OCI-LY7 (cell line): Measurements from ENCODE around the gene EPS15. TPM values are rescaled to one million over a fixed set of nuclear protein-coding genes. Genes with fewer than 3 reads are reported as not detected.
A peak's percentile ranks its signal among the peaks of the same experiment; 100 is the strongest.

Experiments used
- Bru-seq: library from RNA; stranded (reverse); fragments of 400-500 nt; gene quantifications from one replicate; lab custom pipeline; 2021; lab: Mats Ljungman, UMichigan
- BruChase-seq, 2 experiments: library from RNA; stranded (reverse); fragments of 400-500 nt; gene quantifications; one replicate each; lab custom pipeline; 2021; lab: Mats Ljungman, UMichigan
- BruUV-seq: library from RNA; stranded (reverse); fragments of 400-500 nt; replicated peaks from 2 replicates; lab custom pipeline; 2021; lab: Mats Ljungman, UMichigan
- CTCF ChIA-PET: fragments of 300-600 bp; sonication (Branson Sonifier 250); formaldehyde crosslinking; loops from one replicate; lab custom pipeline; 2022; ENCODE audit warnings: antibody characterized with exemption; ENCODE audit not compliant: unreplicated experiment; lab: Charles Lee
- POLR2A ChIA-PET: fragments of 300-600 bp; sonication (Branson Sonifier 250); formaldehyde crosslinking; loops from one replicate; lab custom pipeline; 2022; ENCODE audit warnings: antibody characterized with exemption; lab: Charles Lee
- DNase-seq: peaks from one replicate; pipeline ENCODE4 v3.0.0-alpha.2; 2015; ENCODE audit warnings: low spot score
- H2AFZ ChIP-seq: fragments of 200-600 bp; sonication (generic), shearing (Covaris generic); 2 replicates; pipeline ENCODE4 v1.6.1; 2014; ENCODE audit warnings: mild to moderate bottlenecking, antibody characterized with exemption, low read length, moderate library complexity
- H3K27ac ChIP-seq: fragments of 200-600 bp; sonication (generic); 2 replicates; pipeline ENCODE4 v1.5.1; 2014; ENCODE audit warnings: mixed run types, low read depth, mild to moderate bottlenecking, moderate library complexity, low read length, inconsistent platforms; ENCODE audit not compliant: poor library complexity, severe bottlenecking
- H3K36me3 ChIP-seq: fragments of 200-600 bp; sonication (generic); 2 replicates; pipeline ENCODE4 v1.6.1; 2014; ENCODE audit warnings: mild to moderate bottlenecking, antibody characterized with exemption, low read length, moderate library complexity, mixed read lengths; ENCODE audit not compliant: insufficient read depth
- H3K4me1 ChIP-seq: fragments of 200-600 bp; sonication (generic); 2 replicates; pipeline ENCODE4 v1.5.1; 2014; ENCODE audit warnings: mild to moderate bottlenecking, low read length; ENCODE audit not compliant: insufficient read depth, poor library complexity, severe bottlenecking
- H3K4me2 ChIP-seq: fragments of 200-600 bp; sonication (generic); 2 replicates; pipeline ENCODE4 v1.6.1; 2014; ENCODE audit warnings: mild to moderate bottlenecking, low read length
- H3K4me3 ChIP-seq: fragments of 200-600 bp; sonication (generic); 2 replicates; pipeline ENCODE4 v1.5.1; 2014; ENCODE audit warnings: mild to moderate bottlenecking, low read depth, low read length; ENCODE audit not compliant: poor library complexity, severe bottlenecking
- H3K79me2 ChIP-seq: fragments of 200-600 bp; sonication (generic); 2 replicates; pipeline ENCODE4 v1.6.1; 2016; ENCODE audit warnings: low read depth, mild to moderate bottlenecking, low read length, moderate library complexity, mixed read lengths; ENCODE audit not compliant: insufficient read depth
- H3K9me2 ChIP-seq: fragments of 200-600 bp; sonication (generic); 2 replicates; pipeline ENCODE4 v1.6.1; 2016; ENCODE audit warnings: mild to moderate bottlenecking, low read length, mixed read lengths; ENCODE audit not compliant: insufficient read depth
- H3K9me3 ChIP-seq: fragments of 200-600 bp; sonication (generic); 2 replicates; pipeline ENCODE4 v1.6.1; 2014; ENCODE audit warnings: mild to moderate bottlenecking, mixed run types, low read length, mixed read lengths
- H4K20me1 ChIP-seq: fragments of 200-600 bp; sonication (generic); 2 replicates; pipeline ENCODE4 v1.6.1; 2014; ENCODE audit warnings: mild to moderate bottlenecking, antibody characterized with exemption, low read length, moderate library complexity, mixed read lengths; ENCODE audit not compliant: insufficient read depth
- CTCF ChIP-seq: fragments of 200-600 bp; sonication (generic); conservative IDR thresholded peaks from 2 replicates; pipeline ENCODE4 v1.5.1; 2014; ENCODE audit warnings: mild to moderate bottlenecking, antibody characterized with exemption, low read length, moderate library complexity, mixed read lengths
- EZH2phosphoT487 ChIP-seq: fragments of 200-600 bp; sonication (generic); IDR thresholded peaks from 2 replicates; pipeline ENCODE4 v1.6.1; 2018; ENCODE audit warnings: low read depth, borderline replicate concordance, mild to moderate bottlenecking, mixed run types, antibody characterized with exemption, low read length, moderate library complexity, mixed read lengths
- intact Hi-C: fragments of 100-400 bp; cut with micrococcal nuclease; formaldehyde crosslinking; loops from one replicate; pipeline ENCODE4 v1.10.0; 2022; ENCODE audit not compliant: unreplicated experiment
- long read RNA-seq: library from polyadenylated mRNA; stranded (forward); transcript quantifications from one replicate; pipeline ENCODE4 v2.0.0, GENCODE V29; 2022
- total RNA-seq, 2 experiments: library from RNA; depleted of rRNA in 1 of 2; stranded (reverse); fragments of >200 nt in 1 of 2; shearing (Covaris generic) in 1 of 2; gene quantifications; 2 replicates each; pipeline ENCODE4 v1.2.3, GENCODE V29; 2014 to 2022

Gene EPS15
- 23.8 and 35.5 TPM in 2 replicates for total RNA-seq (2014; rRNA removed; shearing (Covaris generic))
- 73.2 and 79.4 TPM in 2 replicates for total RNA-seq (2022)
- Bru-seq, nascent RNA: percentile 89 among the genes with signal in this experiment
- BruChase-seq, experiment 1, labeled RNA remaining after a 6-hour chase: percentile 82 among the genes with signal in this experiment
- percentile 81 among the genes with signal in this experiment for BruChase-seq, experiment 2, labeled RNA remaining after a 2-hour chase
- long read RNA-seq, full-length matches to known transcripts: 30 of 75 reads
- long read RNA-seq, partial matches to known transcripts: 19 of 75 reads
- long read RNA-seq, other reads (novel, unspliced or antisense): 26 of 75 reads

- H3K4me1 ChIP-seq: peaks cover 22% of the 10 kb centered on the region
- peaks cover 9% of the 10 kb centered on the region for H4K20me1 ChIP-seq
- H3K36me3 ChIP-seq: no peaks in the 10 kb centered on the region
- intact Hi-C loops: loop anchor here (2.0 to 5.0 kb wide), 4 partner anchors 97 to 552 kb away; partner anchors contain the start of gene NRDC
- BruUV-seq: no TSS peak
- peak within 1 kb of the TSS; percentile 82 for H3K27ac ChIP-seq
- no peaks in the 10 kb centered on the region for H3K9me2 ChIP-seq
- peak within 1 kb of the TSS; percentile 95 for H3K4me3 ChIP-seq
- DNase-seq: peak; percentile 89
- TF ChIP-seq CTCF: no peak
- TF ChIP-seq EZH2phosphoT487: no peak
- H2AFZ ChIP-seq: peak within 1 kb of the TSS; percentile 60
- H3K4me2 ChIP-seq: peak within 1 kb of the TSS; percentile 93
- ChIA-PET POLR2A (interaction anchor here (0.6 to 1.2 kb wide), 3 partner anchors 15 to 212 kb away, joined by 3 to 5 read pairs (median 3); no protein-coding TSS in a partner anchor), CTCF (no interaction called here)
- peaks cover 43% of the 10 kb centered on the region for H3K79me2 ChIP-seq
- H3K9me3 ChIP-seq: no peaks in the 10 kb centered on the region; the same call in 1 of the 2 replicates
Measured at GRCh38 chr1:51519048-51519864, at the start of gene EPS15. TSS of gene EPS15 (minus strand) at chr1:51519266. CDS start at chr1:51519231, 35 bp downstream.

GRCh38 chr1:51568231-51568935 is 49.3 kb upstream of the EPS15 start:
- intact Hi-C loops: no loop called here

More at GRCh38 chr1:51568231-51568935, 49.3 kb upstream of the EPS15 start:
- POLR2A ChIA-PET: no interaction called here
- Histone ChIP-seq H3K27ac (no peak overlapping the region), H3K4me1 (peaks cover 24% of the 10 kb centered on the region), H4K20me1 (no peaks in the 10 kb centered on the region; the same call in 1 of the 2 replicates), H3K4me3 (no peak overlapping the region), H3K9me2 (no peaks in the 10 kb centered on the region), H3K4me2 (no peak overlapping the region), H3K36me3 (no peaks in the 10 kb centered on the region), H3K79me2 (no peaks in the 10 kb centered on the region), H2AFZ (no peak overlapping the region), H3K9me3 (no peaks in the 10 kb centered on the region)
- CTCF ChIA-PET: no interaction called here
- DNase-seq: no peak
- no TSS peak for BruUV-seq
- no peak for TF ChIP-seq EZH2phosphoT487
- TF ChIP-seq CTCF: 0 out of 2 replicates have a peak, but pooled peaks have one; percentile 16
